Measurements from ENCODE around the gene SNAP23. TPM values are rescaled to one million over a fixed set of nuclear protein-coding genes. Genes with fewer than 3 reads are reported as not detected.

Gene SNAP23
- total RNA-seq, 2 experiments from 2014 or later: 46.0 to 49.1 TPM

Other genes starting within 250 kb of the SNAP23 start
- 10 to 100 TPM; 28.3 to 31.5 TPM for gene GANC, start 222.4 kb upstream of the SNAP23 start, total RNA-seq
- gene TMEM87A, start 222.2 kb upstream of the SNAP23 start, total RNA-seq: 10 to 100 TPM; 39.2 to 40.3 TPM
- 1 to 10 TPM; 3.7 to 4.4 TPM for gene CAPN3, start 136.1 kb upstream of the SNAP23 start, total RNA-seq
- 10 to 100 TPM; 43.6 to 47.8 TPM for gene ZNF106, start 4.5 kb upstream of the SNAP23 start, total RNA-seq
- gene LRRC57, start 53.2 kb downstream of the SNAP23 start, total RNA-seq: 10 to 100 TPM; 21.2 to 23.5 TPM
- gene HAUS2, start 53.2 kb downstream of the SNAP23 start, total RNA-seq: 10 to 100 TPM; 35.1 to 35.8 TPM
- gene STARD9, start 80.0 kb downstream of the SNAP23 start, total RNA-seq: 1 to 10 TPM; 8.2 TPM
- 10 to 100 TPM; 22.1 to 26.2 TPM for gene CDAN1, start 241.5 kb downstream of the SNAP23 start, total RNA-seq

Measured in activated CD4-positive, alpha-beta memory T cell treated with anti-CD3 and anti-CD28 coated beads, Interleukin-2, amount 10 ng/mL, durations not matched to agents 7 days and 5 days (primary cell).